Measurements from ENCODE around the gene TRPC1.

GRCh38 chr3:142738396-142738795 is 14.6 kb downstream of the TRPC1 start:
- TF ChIP-seq, protein P1, sequence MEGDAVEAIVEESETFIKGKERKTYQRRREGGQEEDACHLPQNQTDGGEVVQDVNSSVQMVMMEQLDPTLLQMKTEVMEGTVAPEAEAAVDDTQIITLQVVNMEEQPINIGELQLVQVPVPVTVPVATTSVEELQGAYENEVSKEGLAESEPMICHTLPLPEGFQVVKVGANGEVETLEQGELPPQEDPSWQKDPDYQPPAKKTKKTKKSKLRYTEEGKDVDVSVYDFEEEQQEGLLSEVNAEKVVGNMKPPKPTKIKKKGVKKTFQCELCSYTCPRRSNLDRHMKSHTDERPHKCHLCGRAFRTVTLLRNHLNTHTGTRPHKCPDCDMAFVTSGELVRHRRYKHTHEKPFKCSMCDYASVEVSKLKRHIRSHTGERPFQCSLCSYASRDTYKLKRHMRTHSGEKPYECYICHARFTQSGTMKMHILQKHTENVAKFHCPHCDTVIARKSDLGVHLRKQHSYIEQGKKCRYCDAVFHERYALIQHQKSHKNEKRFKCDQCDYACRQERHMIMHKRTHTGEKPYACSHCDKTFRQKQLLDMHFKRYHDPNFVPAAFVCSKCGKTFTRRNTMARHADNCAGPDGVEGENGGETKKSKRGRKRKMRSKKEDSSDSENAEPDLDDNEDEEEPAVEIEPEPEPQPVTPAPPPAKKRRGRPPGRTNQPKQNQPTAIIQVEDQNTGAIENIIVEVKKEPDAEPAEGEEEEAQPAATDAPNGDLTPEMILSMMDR (IDR thresholded peaks at IDR 0.05), result no peak
- no peak for TF ChIP-seq POLR2AphosphoS5 (IDR thresholded peaks at IDR 0.05)

Data from gastroesophageal sphincter (tissue), 3 donors.